ENCODE results near the gene KRTAP5-6.

The KRTAP5-6 gene

GRCh38 chr11:1745701-1746320 lies 48.8 kb downstream of the KRTAP5-6 start:
- DNase-seq (ENCODE audit: extremely low spot score) = no peak
- no peak for TF ChIP-seq CTCF (IDR thresholded peaks at IDR 0.05; ENCODE audit: control extremely low read depth, extremely low read depth, low read depth, missing control alignments)
- POLR2A ChIA-PET = no interaction called here
- CTCF ChIA-PET = no interaction called here

- TF ChIP-seq CTCF (IDR thresholded peaks at IDR 0.05; ENCODE audit: control extremely low read depth, extremely low read depth, low read depth, missing control alignments) = no peak
- ChIA-PET POLR2A (no interaction called here), CTCF (no interaction called here)
- no peak for DNase-seq (ENCODE audit: extremely low spot score)
Observed at GRCh38 chr11:1746511-1746931, 49.5 kb downstream of the KRTAP5-6 start.

GRCh38 chr11:1746956-1747752 lies 50.2 kb downstream of the KRTAP5-6 start:
- no peak for DNase-seq (ENCODE audit: extremely low spot score)
- ChIA-PET CTCF (no interaction called here), POLR2A (no interaction called here)
- TF ChIP-seq CTCF (IDR thresholded peaks at IDR 0.05; ENCODE audit: control extremely low read depth, extremely low read depth, low read depth, missing control alignments) = no peak

All from GM10248 (cell line).